GM12865 (cell line): ENCODE data around the gene FHIT.

Source experiments
- DNase-seq: peaks from one replicate; pipeline ENCODE4 v3.0.0; 2010; ENCODE audit warnings: low read depth
- H3K4me3 ChIP-seq: 2 replicates; pipeline ENCODE4 v1.5.1; 2011; ENCODE audit warnings: mild to moderate bottlenecking, low read depth, low read length, control low read depth
- CTCF ChIP-seq: IDR thresholded peaks from 2 replicates; pipeline ENCODE4 v1.5.1; 2011; ENCODE audit warnings: low read length, control low read depth, low read depth, inconsistent platforms; ENCODE audit not compliant: insufficient read depth; ENCODE audit errors: missing control alignments

Gene FHIT

DNA sequence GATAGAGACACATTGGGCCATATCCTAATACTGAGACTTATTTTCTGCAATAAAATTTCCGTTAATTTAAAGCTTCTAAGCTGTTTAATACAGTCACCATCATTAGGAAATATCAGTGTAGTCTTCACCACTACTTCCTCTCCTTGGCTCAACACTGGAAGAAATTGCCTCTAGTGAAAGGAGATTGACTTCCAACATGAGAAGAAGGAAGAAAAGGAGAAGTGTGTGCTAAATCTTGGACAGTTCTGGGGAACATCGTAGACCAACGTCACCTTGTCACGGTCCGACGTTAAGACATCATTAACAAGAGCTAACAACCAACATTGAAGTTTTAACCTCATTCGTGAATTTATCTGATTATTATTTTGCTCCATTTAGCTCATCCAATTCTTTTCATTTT, 1214.4 kb downstream of the FHIT start:
- H3K4me3 ChIP-seq = no peak overlapping the region
- DNase-seq = no peak

GRCh38 chr3:60033901-60034453, 1217.3 kb downstream of the FHIT start:
- no peak for TF ChIP-seq CTCF
- no peak for DNase-seq
- no peak overlapping the region for H3K4me3 ChIP-seq

More for the DNA sequence above, 1214.4 kb downstream of the FHIT start:
- TF ChIP-seq CTCF = no peak

DNA sequence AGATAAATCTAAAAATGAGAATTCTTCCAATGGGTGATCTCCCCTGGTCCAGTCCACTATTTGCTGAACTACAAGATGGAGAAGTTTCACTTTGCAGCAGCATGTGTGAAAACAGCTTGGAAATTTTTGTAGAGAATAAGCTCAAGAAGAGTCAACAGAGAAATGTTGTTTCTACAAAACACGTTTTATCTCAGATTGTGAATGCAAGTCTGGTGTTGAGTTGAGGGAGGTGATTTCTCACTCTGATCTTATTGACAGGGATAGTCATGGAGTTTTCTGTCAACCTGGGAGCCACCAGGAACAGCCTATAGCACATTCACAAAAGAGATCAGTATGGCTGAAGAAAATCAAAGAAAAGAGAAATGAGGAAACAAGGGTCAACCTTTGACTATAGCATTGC, 1220.3 kb downstream of the FHIT start:
- TF ChIP-seq CTCF = no peak
- DNase-seq = no peak

DNA sequence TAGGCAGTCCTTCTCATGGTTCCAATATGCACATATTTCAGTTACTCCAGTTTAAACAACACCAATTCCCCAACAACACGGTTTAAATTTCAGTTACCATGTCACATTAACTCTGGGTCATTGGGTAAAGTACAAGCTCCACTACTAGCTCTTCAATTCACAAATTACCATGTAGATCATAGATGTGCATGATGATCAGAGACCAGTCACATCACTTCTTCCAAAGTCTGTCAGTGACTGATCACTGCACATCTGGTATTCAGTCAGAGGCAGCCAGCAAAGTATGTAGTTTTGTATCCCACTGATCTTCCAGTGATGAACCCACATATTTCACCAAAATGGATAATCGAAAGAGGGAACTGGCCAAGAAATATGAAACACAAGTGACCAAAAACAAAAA, 1223.0 kb downstream of the FHIT start:
- no peak overlapping the region for H3K4me3 ChIP-seq
- TF ChIP-seq CTCF = no peak
- DNase-seq = no peak

More for the DNA sequence above, 1220.3 kb downstream of the FHIT start:
- H3K4me3 ChIP-seq = no peak overlapping the region

GRCh38 chr3:60027335-60027734, 1223.9 kb downstream of the FHIT start:
- no peak overlapping the region for H3K4me3 ChIP-seq
- no peak for DNase-seq
- TF ChIP-seq CTCF = no peak

- DNase-seq = no peak
- H3K4me3 ChIP-seq = no peak overlapping the region
- TF ChIP-seq CTCF = no peak
Measured at GRCh38 chr3:60025096-60026050, 1225.9 kb downstream of the FHIT start.
